ENCODE results near the gene PTPRM. TPM values are rescaled to one million over a fixed set of nuclear protein-coding genes. Genes with fewer than 3 reads are reported as not detected.
A peak's percentile ranks its signal among the peaks of the same experiment; 100 is the strongest.

PTPRM gene
- total and polyA plus RNA-seq, 2 of the 8 experiments (the other 6 are each of a cell fraction or from before 2014, with no cell fraction given): 4.1 to 7.0 TPM

DNA sequence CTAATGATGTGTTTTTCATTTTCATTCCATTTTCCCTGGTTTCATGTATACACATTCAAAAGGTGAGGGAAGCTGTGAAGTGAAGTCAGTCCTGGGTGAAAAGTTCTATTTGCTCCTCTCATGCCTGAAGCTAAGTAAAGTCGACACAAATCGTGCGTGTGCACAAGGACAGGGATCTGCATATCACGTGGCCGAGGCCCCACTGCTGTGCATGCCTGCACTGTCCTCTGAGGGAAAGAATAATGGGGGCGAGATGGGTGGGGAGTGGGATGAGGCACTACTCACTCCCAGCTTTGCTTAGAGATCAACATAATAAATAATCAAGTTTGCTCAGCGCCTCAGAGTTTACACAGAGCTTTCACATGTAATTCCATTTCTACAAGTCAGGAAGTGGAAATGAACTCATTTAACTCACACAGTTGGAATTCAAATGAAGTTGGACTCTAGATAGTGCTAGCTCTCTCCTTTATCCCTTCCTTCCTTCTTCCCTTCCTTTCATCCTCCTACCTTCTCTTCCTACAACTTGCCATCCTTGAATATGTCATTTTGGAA, 5.1 kb upstream of the PTPRM start:
- CTCF ChIA-PET (ENCODE audit: partially characterized antibody): interaction anchor here (1.3 to 1.5 kb wide), 2 partner anchors 38 to 289 kb away, joined by 4 read pairs; no protein-coding TSS in a partner anchor
- Histone ChIP-seq H3K4me3 (ENCODE audit: extremely low read depth in 1 of 4, insufficient read depth in 2 of 4, low read depth in 3 of 4, low read length in 4 of 4) (no peak overlapping the region), H2BK5ac (ENCODE audit: low read depth, low read length) (no peak overlapping the region), H3K14ac (ENCODE audit: insufficient read length) (no peak overlapping the region), H3K79me2 (ENCODE audit: control insufficient read depth in 1 of 2, insufficient read depth in 2 of 2, low read length in 2 of 2) (no peaks in the 10 kb centered on the region), H3K79me1 (ENCODE audit: low read depth, low read length) (no peaks in the 10 kb centered on the region), H4K20me1 (replicated peaks in 1 of 2; ENCODE audit: control insufficient read depth in 1 of 2, insufficient read depth in 2 of 2, low read length in 2 of 2) (no peaks in the 10 kb centered on the region), H3K56ac (replicated peaks; ENCODE audit: insufficient read length, low read depth, low read length) (no peak overlapping the region), H2BK20ac (ENCODE audit: low read length) (no peak overlapping the region), H3K9me3 (ENCODE audit: insufficient read depth in 2 of 2, low read depth in 1 of 2, low read length in 1 of 2) (no peaks in the 10 kb centered on the region), H3K23me2 (ENCODE audit: low read depth, low read length) (peaks cover 4% of the 10 kb centered on the region; the same call in 1 of the 2 replicates), H3K9ac (replicated peaks in 1 of 4; ENCODE audit: extremely low read depth in 1 of 4, low read depth in 3 of 4, low read length in 3 of 4) (no peak overlapping the region), H4K5ac (ENCODE audit: insufficient read length, low read depth, low read length) (no peak overlapping the region), H3K27ac (ENCODE audit: low read depth, low read length) (no peak overlapping the region), H3K4ac (replicated peaks; ENCODE audit: insufficient read length, low read depth, low read length) (no peak overlapping the region), H4K91ac (replicated peaks; ENCODE audit: insufficient read length, low read length) (peak overlapping the region; percentile 39), H2BK12ac (ENCODE audit: low read depth, low read length) (no peak overlapping the region), H3K36me3 (ENCODE audit: control insufficient read depth in 2 of 4, insufficient read depth in 4 of 4, low read length in 3 of 4) (no peaks in the 10 kb centered on the region), H3K4me2 (ENCODE audit: insufficient read depth in 1 of 2, low read depth in 2 of 2, low read length in 2 of 2) (0 out of 4 replicates have a peak overlapping the region, but pooled peaks of 1 of the 2 experiments have one; percentile 6), H3K27me3 (replicated peaks in 1 of 4; ENCODE audit: control insufficient read depth in 3 of 4, extremely low read depth in 1 of 4, insufficient read depth in 3 of 4, low read length in 3 of 4) (peaks cover 4 to 21% (median 18%) of the 10 kb centered on the region in 4 experiments), H3K23ac (ENCODE audit: insufficient read length) (no peak overlapping the region), H2BK120ac (replicated peaks; ENCODE audit: low read depth, low read length) (no peak overlapping the region), H4K8ac (ENCODE audit: extremely low read depth, insufficient read depth, low read length) (no peak overlapping the region), H2AFZ (ENCODE audit: low read length) (no peak overlapping the region), H2AK5ac (ENCODE audit: low read depth, low read length) (no peak overlapping the region), H3K4me1 (replicated peaks in 1 of 4; ENCODE audit: control insufficient read depth in 3 of 4, insufficient read depth in 4 of 4, low read length in 3 of 4) (peaks cover 0 to 5% (median 0%) of the 10 kb centered on the region in 4 experiments; a peak in 1 of 7 replicates), H2BK15ac (ENCODE audit: low read length) (no peak overlapping the region), H3K18ac (ENCODE audit: extremely low read depth, low read length) (no peak overlapping the region)
- DNase-seq (ENCODE audit: low read depth in 1 of 2, low spot score in 2 of 2) (no peak), FAIRE-seq (no peak)
- POLR2A ChIA-PET (ENCODE audit: partially characterized antibody): no interaction called here
- TF ChIP-seq, protein P1, sequence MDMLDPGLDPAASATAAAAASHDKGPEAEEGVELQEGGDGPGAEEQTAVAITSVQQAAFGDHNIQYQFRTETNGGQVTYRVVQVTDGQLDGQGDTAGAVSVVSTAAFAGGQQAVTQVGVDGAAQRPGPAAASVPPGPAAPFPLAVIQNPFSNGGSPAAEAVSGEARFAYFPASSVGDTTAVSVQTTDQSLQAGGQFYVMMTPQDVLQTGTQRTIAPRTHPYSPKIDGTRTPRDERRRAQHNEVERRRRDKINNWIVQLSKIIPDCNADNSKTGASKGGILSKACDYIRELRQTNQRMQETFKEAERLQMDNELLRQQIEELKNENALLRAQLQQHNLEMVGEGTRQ (IDR thresholded peaks at IDR 0.05; ENCODE audit: low read length): 0 out of 2 replicates have a peak, but pooled peaks have one; percentile 25
- no peak for TF ChIP-seq TCF12 (IDR thresholded peaks at IDR 0.05; ENCODE audit: low read depth, low read length)
- WGBS, 2 experiments (ENCODE audit: extremely low coverage in 1 of 2, insufficient coverage in 1 of 2, insufficient read length in 1 of 2, insufficient replicate concordance in 2 of 2, low coverage in 1 of 2, low lambda C conversion rate in 2 of 2, missing lambda C conversion rate in 1 of 2): 50% methylated on average over 7 of the region's 7 CpGs; no CpG with 5 or more reads in 1 of the 2 experiments
